Astrocyte (in vitro differentiated cells and primary cell): ENCODE data around the gene TEX29. TPM values are rescaled to one million over a fixed set of nuclear protein-coding genes. Genes with fewer than 3 reads are reported as not detected.

Experiments
- DNase-seq: peaks from one replicate; pipeline ENCODE4 v3.0.0-alpha.2; 2010; ENCODE audit warnings: low read depth
- FAIRE-seq: peaks from 2 replicates; lab custom pipeline; 2011; peaks lifted over from hg19 to GRCh38; lab: Jason Lieb, UNC
- H2AFZ ChIP-seq: 2 replicates; pipeline ENCODE4 v1.6.0; 2012; ENCODE audit warnings: low read depth, low read length, inconsistent platforms
- H3K27ac ChIP-seq: 2 replicates; pipeline ENCODE4 v1.5.1; 2011; ENCODE audit warnings: low read depth, low read length, inconsistent platforms
- H3K27me3 ChIP-seq: 2 replicates; pipeline ENCODE4 v1.6.0; 2011; ENCODE audit warnings: low read length, inconsistent platforms; ENCODE audit not compliant: insufficient read depth
- H3K36me3 ChIP-seq: 2 replicates; pipeline ENCODE4 v1.5.1; 2011; ENCODE audit warnings: low read length, inconsistent platforms; ENCODE audit not compliant: insufficient read depth
- H3K4me1 ChIP-seq: 2 replicates; pipeline ENCODE4 v1.5.1; 2011; ENCODE audit warnings: low read length, inconsistent platforms; ENCODE audit not compliant: insufficient read depth
- H3K4me2 ChIP-seq: 2 replicates; pipeline ENCODE4 v1.6.0; 2012; ENCODE audit warnings: low read length, inconsistent platforms
- H3K4me3 ChIP-seq: 2 replicates; pipeline ENCODE4 v1.5.1; 2011; ENCODE audit warnings: low read depth, mild to moderate bottlenecking, low read length, inconsistent platforms; ENCODE audit not compliant: insufficient read depth
- H3K79me2 ChIP-seq: 2 replicates; pipeline ENCODE4 v1.6.0; 2012; ENCODE audit warnings: mild to moderate bottlenecking, low read length, inconsistent platforms; ENCODE audit not compliant: insufficient read depth
- H3K9ac ChIP-seq: 2 replicates; pipeline ENCODE4 v1.6.0; 2012; ENCODE audit warnings: mild to moderate bottlenecking, low read length, inconsistent platforms
- H3K9me3 ChIP-seq: 2 replicates; pipeline ENCODE4 v1.5.1; 2012; ENCODE audit warnings: low read depth, mild to moderate bottlenecking, low read length, inconsistent platforms; ENCODE audit not compliant: insufficient read depth
- H4K20me1 ChIP-seq: 2 replicates; pipeline ENCODE4 v1.6.0; 2012; ENCODE audit warnings: low read length, inconsistent platforms; ENCODE audit not compliant: insufficient read depth
- H3K27ac Mint-ChIP-seq: one replicate; pipeline ENCODE4 v1.8.0; 2021; ENCODE audit warnings: mild to moderate bottlenecking, mixed read lengths; ENCODE audit not compliant: unreplicated experiment
- H3K27me3 Mint-ChIP-seq: one replicate; pipeline ENCODE4 v1.8.0; 2021; ENCODE audit warnings: low read depth, mixed read lengths; ENCODE audit not compliant: unreplicated experiment
- H3K36me3 Mint-ChIP-seq: one replicate; pipeline ENCODE4 v1.8.0; 2021; ENCODE audit warnings: low read depth, mixed read lengths; ENCODE audit not compliant: unreplicated experiment
- H3K4me1 Mint-ChIP-seq: one replicate; pipeline ENCODE4 v1.8.0; 2021; ENCODE audit warnings: low read depth, mixed read lengths; ENCODE audit not compliant: unreplicated experiment
- H3K4me3 Mint-ChIP-seq: one replicate; pipeline ENCODE4 v1.8.0; 2021; ENCODE audit warnings: mild to moderate bottlenecking, moderate library complexity, mixed read lengths; ENCODE audit not compliant: unreplicated experiment
- H3K9me3 Mint-ChIP-seq: one replicate; pipeline ENCODE4 v1.8.0; 2021; ENCODE audit warnings: mild to moderate bottlenecking, mixed read lengths; ENCODE audit not compliant: unreplicated experiment
- CTCF ChIP-seq: IDR thresholded peaks from 2 replicates; pipeline ENCODE4 v1.5.1; 2011; ENCODE audit warnings: low read depth, mild to moderate bottlenecking, inconsistent platforms, low read length, moderate library complexity; ENCODE audit not compliant: insufficient read depth
- EZH2 ChIP-seq: IDR thresholded peaks from 2 replicates; pipeline ENCODE4 v1.6.1; 2012; ENCODE audit warnings: mild to moderate bottlenecking, low read length, inconsistent platforms; ENCODE audit not compliant: insufficient read depth
- total RNA-seq: library from RNA; stranded (reverse); gene quantifications from 2 replicates; pipeline ENCODE4 v1.2.1, GENCODE V29; 2021

The TEX29 gene
- total RNA-seq, 1 donor from 2014 or later: 0.43 TPM

GRCh38 chr13:111289251-111289650 is 31.2 kb upstream of the TEX29 start:
- Histone ChIP-seq H3K27ac (no peak overlapping the region), H3K79me2 (peaks cover 5% of the 10 kb centered on the region), H3K4me3 (no peak overlapping the region), H3K27me3 (no peaks in the 10 kb centered on the region), H3K4me1 (no peaks in the 10 kb centered on the region), H3K9me3 (no peaks in the 10 kb centered on the region), H2AFZ (no peak overlapping the region), H3K9ac (no peak overlapping the region), H4K20me1 (peaks cover 7% of the 10 kb centered on the region), H3K36me3 (peaks cover 40% of the 10 kb centered on the region), H3K4me2 (no peak overlapping the region)
- H3K36me3 Mint-ChIP-seq: peaks cover 17% of the 10 kb centered on the region
- TF ChIP-seq EZH2: no peak
- no peak for TF ChIP-seq CTCF
- H3K27me3 Mint-ChIP-seq: no peaks in the 10 kb centered on the region
- no peaks in the 10 kb centered on the region for H3K4me1 Mint-ChIP-seq
- FAIRE-seq: no peak
- H3K9me3 Mint-ChIP-seq: no peaks in the 10 kb centered on the region
- no peak overlapping the region for H3K4me3 Mint-ChIP-seq
- no peak for DNase-seq
- H3K27ac Mint-ChIP-seq: peak overlapping the region; percentile 18

GRCh38 chr13:111291908-111292307 is 28.5 kb upstream of the TEX29 start:
- DNase-seq (no peak), FAIRE-seq (no peak)
- H4K20me1 ChIP-seq: peaks cover 12% of the 10 kb centered on the region
- no peak overlapping the region for H3K4me3 ChIP-seq
- TF ChIP-seq CTCF (no peak), EZH2 (no peak)
- peaks cover 3% of the 10 kb centered on the region for H3K79me2 ChIP-seq
- H3K27me3 Mint-ChIP-seq: no peaks in the 10 kb centered on the region
- H3K9ac ChIP-seq: no peak overlapping the region
- no peak overlapping the region for H3K4me2 ChIP-seq
- peaks cover 38% of the 10 kb centered on the region for H3K36me3 ChIP-seq
- no peaks in the 10 kb centered on the region for H3K9me3 Mint-ChIP-seq
- no peaks in the 10 kb centered on the region for H3K4me1 ChIP-seq
- no peak overlapping the region for H3K27ac ChIP-seq
- no peak overlapping the region for H3K27ac Mint-ChIP-seq
- no peaks in the 10 kb centered on the region for H3K9me3 ChIP-seq
- H2AFZ ChIP-seq: no peak overlapping the region
- H3K4me1 Mint-ChIP-seq: no peaks in the 10 kb centered on the region
- peaks cover 14% of the 10 kb centered on the region for H3K36me3 Mint-ChIP-seq
- no peaks in the 10 kb centered on the region for H3K27me3 ChIP-seq
- H3K4me3 Mint-ChIP-seq: no peak overlapping the region

- peaks cover 5% of the 10 kb centered on the region for H3K79me2 ChIP-seq
- H3K4me3 ChIP-seq: no peak overlapping the region
- Mint-ChIP-seq H3K9me3 (no peaks in the 10 kb centered on the region), H3K27ac (no peak overlapping the region), H3K36me3 (peaks cover 10% of the 10 kb centered on the region), H3K4me1 (no peaks in the 10 kb centered on the region), H3K27me3 (no peaks in the 10 kb centered on the region), H3K4me3 (no peak overlapping the region)
- H3K27me3 ChIP-seq: no peaks in the 10 kb centered on the region
- H3K4me1 ChIP-seq: no peaks in the 10 kb centered on the region
- H3K9ac ChIP-seq: no peak overlapping the region
- no peak overlapping the region for H3K27ac ChIP-seq
- no peak for FAIRE-seq
- TF ChIP-seq CTCF (no peak), EZH2 (no peak)
- no peaks in the 10 kb centered on the region for H3K9me3 ChIP-seq
- peaks cover 9% of the 10 kb centered on the region for H4K20me1 ChIP-seq
- DNase-seq: no peak
- H3K4me2 ChIP-seq: no peak overlapping the region
- H2AFZ ChIP-seq: no peak overlapping the region
- peaks cover 42% of the 10 kb centered on the region for H3K36me3 ChIP-seq
Measured at GRCh38 chr13:111292710-111293485, 27.5 kb upstream of the TEX29 start.
